GM23338 (cell line): ENCODE measurements around the gene UBE2L6.

Experiments used
- CREB1 ChIP-seq: fragments of 250-450 bp; sonication (Bioruptor Pico); IDR thresholded peaks from 2 replicates; pipeline ENCODE4 v1.5.0; 2020; ENCODE audit warnings: low read depth, mild to moderate bottlenecking, moderate library complexity
- CTCF ChIP-seq, 2 experiments: fragments of 200-600 bp in 1 of 2; sonication (generic) in 1 of 2; conservative IDR thresholded peaks; 2 replicates each; pipeline versions ENCODE4 v1.5.1 to v1.6.1; 2016 to 2017; ENCODE audit warnings: antibody characterized with exemption in 2 of 2, low read depth in 2 of 2, mild to moderate bottlenecking in 2 of 2, moderate library complexity in 1 of 2
- EZH2 ChIP-seq: fragments of 200-600 bp; sonication (generic); IDR thresholded peaks from one replicate; pipeline ENCODE4 v1.8.0; 2017; ENCODE audit warnings: antibody characterized with exemption, mild to moderate bottlenecking, low read depth; ENCODE audit not compliant: unreplicated experiment
- EZH2phosphoT487 ChIP-seq: fragments of 200-600 bp; sonication (generic); IDR thresholded peaks from one replicate; pipeline ENCODE4 v1.8.1; 2018; ENCODE audit warnings: antibody characterized with exemption; ENCODE audit not compliant: unreplicated experiment
- JUNB ChIP-seq: IDR thresholded peaks from one replicate; pipeline ENCODE4 v1.6.1; 2016; ENCODE audit warnings: antibody characterized with exemption; ENCODE audit not compliant: unreplicated experiment
- POLR2AphosphoS5 ChIP-seq: IDR thresholded peaks from 2 replicates; pipeline ENCODE4 v1.6.1; 2016; ENCODE audit warnings: antibody characterized with exemption, low read depth
- REST ChIP-seq: IDR thresholded peaks from one replicate; pipeline ENCODE4 v1.6.1; 2018; ENCODE audit warnings: antibody characterized with exemption; ENCODE audit not compliant: unreplicated experiment
- STAT1 ChIP-seq: IDR thresholded peaks from one replicate; pipeline ENCODE4 v1.6.1; 2016; ENCODE audit warnings: antibody characterized with exemption; ENCODE audit not compliant: unreplicated experiment

GRCh38 chr11:57530596-57531507, 36.6 kb downstream of the UBE2L6 start, which contains the start of gene TIMM10:
- TF ChIP-seq EZH2 (no peak), CTCF (conservative IDR thresholded peaks at IDR 0.05; ENCODE audit: low read depth in 2 of 2) (no peak), REST (no peak), POLR2AphosphoS5 (peak; percentile 83), CREB1 (CRISPR knock-in tag) (peak; percentile 71), EZH2phosphoT487 (no peak), STAT1 (no peak), JUNB (no peak)
